ENCODE data around the gene PRSS22.
A peak's percentile ranks its signal among the peaks of the same experiment; 100 is the strongest.

The PRSS22 gene

DNA sequence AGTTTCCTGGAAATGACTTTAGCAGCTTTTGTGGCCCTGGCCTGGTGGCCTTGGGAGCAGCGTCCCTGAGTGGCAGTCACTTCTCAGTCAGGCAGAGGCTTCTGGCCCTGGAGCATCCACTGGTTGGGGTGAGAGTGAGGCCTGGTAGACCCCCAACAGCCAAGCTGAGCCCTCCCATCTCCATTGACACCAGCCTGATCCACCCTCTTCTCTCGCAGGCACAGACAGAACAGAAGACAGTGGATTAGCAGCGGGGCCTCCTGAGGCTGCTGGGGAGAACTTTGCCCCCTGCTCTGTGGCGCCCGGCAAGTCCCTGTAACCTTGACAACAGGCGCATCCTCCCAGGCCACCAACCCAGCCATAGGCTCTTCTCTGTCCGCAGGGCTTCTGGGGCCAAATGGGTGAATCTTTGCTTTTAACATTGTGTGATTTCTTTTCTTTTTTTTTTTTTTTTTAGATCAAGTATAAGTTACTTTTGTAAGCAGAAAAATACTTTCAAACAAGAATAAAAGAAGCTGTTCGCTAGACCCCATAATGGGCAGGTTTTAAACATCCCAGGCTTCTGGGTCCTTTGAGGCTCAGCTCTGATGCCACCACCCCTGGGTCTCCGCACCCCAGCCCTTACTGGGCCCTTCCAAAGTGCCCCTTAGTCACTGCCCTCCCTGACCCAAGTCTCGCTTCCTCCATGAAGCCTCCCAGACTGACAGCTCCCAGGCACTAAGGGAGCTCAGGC lies 41.0 kb upstream of the PRSS22 start:
- H3K18ac ChIP-seq (ENCODE audit: low read length) = no peak overlapping the region
- DNase-seq (ENCODE audit: low spot score) = no peak
- peaks cover 12 to 15% of the 10 kb centered on the region in 2 donors for H3K4me1 ChIP-seq (ENCODE audit: control insufficient read depth in 2 of 2, insufficient read depth in 1 of 2, low read depth in 1 of 2, low read length in 2 of 2)
- H3K27ac ChIP-seq (replicated peaks; ENCODE audit: low read length) = no peak overlapping the region
- peak overlapping the region; percentile 45 for H2AFZ ChIP-seq (ENCODE audit: low read length)
- H3K9ac ChIP-seq (ENCODE audit: low read depth, low read length, poor library complexity) = peak overlapping the region; percentile 38
- no peak overlapping the region for H4K91ac ChIP-seq (ENCODE audit: low read depth, low read length, poor library complexity)
- WGBS, 2 donors (ENCODE audit: extremely low coverage in 2 of 2, insufficient read length in 2 of 2, insufficient replicate concordance in 1 of 2) = no CpG with 5 or more reads among the region's 10 CpGs
- no peak overlapping the region for H2AK5ac ChIP-seq (ENCODE audit: low read depth, low read length)
- peak overlapping the region; percentile 43 for H2BK12ac ChIP-seq (ENCODE audit: low read length)
- H3K27me3 ChIP-seq (ENCODE audit: control insufficient read depth in 3 of 3, insufficient read depth in 3 of 3, low read depth in 1 of 3, low read length in 3 of 3) = no peaks in the 10 kb centered on the region
- H3K23ac ChIP-seq (ENCODE audit: low read depth, low read length, poor library complexity) = no peak overlapping the region
- H4K8ac ChIP-seq (ENCODE audit: low read depth, low read length) = no peak overlapping the region
- peak overlapping the region; percentile 16 for H2BK5ac ChIP-seq (ENCODE audit: low read length)
- H3K4ac ChIP-seq (ENCODE audit: low read length) = no peak overlapping the region
- no peak overlapping the region for H2BK15ac ChIP-seq (ENCODE audit: low read length)
- H3K79me1 ChIP-seq (ENCODE audit: low read depth, low read length) = peaks cover 3% of the 10 kb centered on the region
- H2BK120ac ChIP-seq (ENCODE audit: low read depth, low read length) = no peak overlapping the region
- no peak overlapping the region for H3K4me2 ChIP-seq (ENCODE audit: insufficient read depth, low read length, poor library complexity, severe bottlenecking)
- H3K9me3 ChIP-seq (replicated peaks in 1 of 2; ENCODE audit: control insufficient read depth in 2 of 2, insufficient read depth in 1 of 2, low read depth in 1 of 2, low read length in 2 of 2) = no peaks in the 10 kb centered on the region
- H3K14ac ChIP-seq (ENCODE audit: low read length) = no peak overlapping the region
- no peak overlapping the region for H3K4me3 ChIP-seq (ENCODE audit: low read length in 2 of 2)
- H3K36me3 ChIP-seq (replicated peaks in 1 of 2; ENCODE audit: control insufficient read depth in 2 of 2, insufficient read depth in 2 of 2, low read length in 2 of 2) = peaks cover 8 to 10% of the 10 kb centered on the region in 2 donors

DNA sequence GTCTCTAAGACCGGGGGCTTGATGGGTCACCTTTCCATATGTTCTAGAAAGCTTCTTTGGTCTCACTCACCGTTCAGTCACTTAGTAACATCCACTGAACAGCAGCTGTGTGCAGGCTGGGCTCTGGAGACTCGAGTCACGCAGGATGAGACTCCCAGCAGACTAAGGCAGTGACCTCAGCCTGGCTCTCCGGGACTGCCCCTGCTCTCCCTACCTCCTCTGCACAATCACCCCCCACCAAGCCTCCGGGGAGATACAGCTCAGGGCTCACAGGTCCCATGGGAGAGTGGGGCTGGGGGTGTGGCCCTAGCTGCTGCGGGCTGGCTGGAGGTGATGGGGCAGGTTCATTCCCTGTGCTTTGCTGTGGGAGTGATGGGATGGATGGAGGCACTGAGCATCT lies 39.1 kb upstream of the PRSS22 start:
- Histone ChIP-seq H3K23ac (ENCODE audit: low read depth, low read length, poor library complexity) (no peak overlapping the region), H2BK15ac (ENCODE audit: low read length) (no peak overlapping the region), H2AFZ (ENCODE audit: low read length) (no peak overlapping the region), H3K18ac (ENCODE audit: low read length) (no peak overlapping the region), H2BK12ac (ENCODE audit: low read length) (no peak overlapping the region), H4K8ac (ENCODE audit: low read depth, low read length) (no peak overlapping the region), H2AK5ac (ENCODE audit: low read depth, low read length) (no peak overlapping the region), H4K91ac (ENCODE audit: low read depth, low read length, poor library complexity) (no peak overlapping the region), H3K79me1 (ENCODE audit: low read depth, low read length) (peaks cover 3% of the 10 kb centered on the region), H3K27ac (replicated peaks; ENCODE audit: low read length) (no peak overlapping the region), H3K4me1 (ENCODE audit: control insufficient read depth in 2 of 2, insufficient read depth in 1 of 2, low read depth in 1 of 2, low read length in 2 of 2) (peaks cover 9 to 15% of the 10 kb centered on the region in 2 donors), H3K4ac (ENCODE audit: low read length) (no peak overlapping the region), H3K9me3 (replicated peaks in 1 of 2; ENCODE audit: control insufficient read depth in 2 of 2, insufficient read depth in 1 of 2, low read depth in 1 of 2, low read length in 2 of 2) (no peaks in the 10 kb centered on the region), H2BK5ac (ENCODE audit: low read length) (peak overlapping the region; percentile 48), H3K4me3 (ENCODE audit: low read length in 2 of 2) (no peak overlapping the region), H3K9ac (ENCODE audit: low read depth, low read length, poor library complexity) (peak overlapping the region; percentile 44), H3K27me3 (ENCODE audit: control insufficient read depth in 3 of 3, insufficient read depth in 3 of 3, low read depth in 1 of 3, low read length in 3 of 3) (no peaks in the 10 kb centered on the region), H3K4me2 (ENCODE audit: insufficient read depth, low read length, poor library complexity, severe bottlenecking) (no peak overlapping the region), H3K36me3 (replicated peaks in 1 of 2; ENCODE audit: control insufficient read depth in 2 of 2, insufficient read depth in 2 of 2, low read length in 2 of 2) (peaks cover 8 to 10% of the 10 kb centered on the region in 2 donors), H2BK120ac (ENCODE audit: low read depth, low read length) (no peak overlapping the region), H3K14ac (ENCODE audit: low read length) (no peak overlapping the region)
- WGBS, 2 donors (ENCODE audit: extremely low coverage in 2 of 2, insufficient read length in 2 of 2, insufficient replicate concordance in 1 of 2) = no CpG with 5 or more reads among the region's 7 CpGs
- no peak for DNase-seq (ENCODE audit: low spot score)

DNA sequence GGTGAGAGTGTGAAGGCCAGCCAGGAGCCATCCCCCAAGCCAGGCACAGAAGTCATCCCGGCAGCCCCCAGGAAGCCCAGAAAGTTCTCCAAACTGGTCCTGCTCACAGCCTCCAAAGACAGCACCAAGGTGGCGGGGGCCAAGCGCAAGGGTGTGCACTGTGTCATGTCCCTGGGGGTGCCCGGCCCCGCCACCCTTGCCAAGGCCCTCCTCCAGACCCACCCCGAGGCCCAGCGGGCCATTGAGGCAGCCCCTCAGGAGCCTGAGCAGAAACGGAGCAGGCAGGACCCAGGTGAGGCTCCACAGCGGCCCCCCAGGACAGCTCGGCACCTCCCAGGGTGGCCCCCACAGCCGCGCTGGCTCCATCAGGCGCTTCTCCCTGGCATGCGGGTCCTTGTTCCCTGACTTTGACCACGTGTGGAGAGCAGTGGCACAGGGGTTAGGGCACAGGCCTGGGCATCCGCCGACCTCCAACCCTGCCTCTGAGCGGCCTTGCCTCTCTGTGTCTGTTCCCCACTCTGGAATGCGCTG lies 38.6 kb upstream of the PRSS22 start:
- Histone ChIP-seq H2AK5ac (ENCODE audit: low read depth, low read length) (no peak overlapping the region), H3K9ac (ENCODE audit: low read depth, low read length, poor library complexity) (no peak overlapping the region), H2BK120ac (ENCODE audit: low read depth, low read length) (no peak overlapping the region), H2BK15ac (ENCODE audit: low read length) (no peak overlapping the region), H2AFZ (ENCODE audit: low read length) (no peak overlapping the region), H3K4me3 (ENCODE audit: low read length in 2 of 2) (no peak overlapping the region), H3K18ac (ENCODE audit: low read length) (no peak overlapping the region), H3K27me3 (ENCODE audit: control insufficient read depth in 3 of 3, insufficient read depth in 3 of 3, low read depth in 1 of 3, low read length in 3 of 3) (no peaks in the 10 kb centered on the region), H3K23ac (ENCODE audit: low read depth, low read length, poor library complexity) (no peak overlapping the region), H3K4me1 (ENCODE audit: control insufficient read depth in 2 of 2, insufficient read depth in 1 of 2, low read depth in 1 of 2, low read length in 2 of 2) (peaks cover 9 to 15% of the 10 kb centered on the region in 2 donors), H4K91ac (ENCODE audit: low read depth, low read length, poor library complexity) (no peak overlapping the region), H2BK5ac (ENCODE audit: low read length) (peak overlapping the region; percentile 24), H3K4me2 (ENCODE audit: insufficient read depth, low read length, poor library complexity, severe bottlenecking) (no peak overlapping the region), H3K14ac (ENCODE audit: low read length) (no peak overlapping the region), H3K79me1 (ENCODE audit: low read depth, low read length) (peaks cover 3% of the 10 kb centered on the region), H3K9me3 (replicated peaks in 1 of 2; ENCODE audit: control insufficient read depth in 2 of 2, insufficient read depth in 1 of 2, low read depth in 1 of 2, low read length in 2 of 2) (no peaks in the 10 kb centered on the region), H3K4ac (ENCODE audit: low read length) (no peak overlapping the region), H3K36me3 (replicated peaks in 1 of 2; ENCODE audit: control insufficient read depth in 2 of 2, insufficient read depth in 2 of 2, low read length in 2 of 2) (peaks cover 8 to 10% of the 10 kb centered on the region in 2 donors), H3K27ac (replicated peaks; ENCODE audit: low read length) (no peak overlapping the region), H2BK12ac (ENCODE audit: low read length) (no peak overlapping the region), H4K8ac (ENCODE audit: low read depth, low read length) (no peak overlapping the region)
- no CpG with 5 or more reads among the region's 19 CpGs for WGBS, 2 donors (ENCODE audit: extremely low coverage in 2 of 2, insufficient read length in 2 of 2, insufficient replicate concordance in 1 of 2)
- DNase-seq (ENCODE audit: low spot score) = no peak

DNA sequence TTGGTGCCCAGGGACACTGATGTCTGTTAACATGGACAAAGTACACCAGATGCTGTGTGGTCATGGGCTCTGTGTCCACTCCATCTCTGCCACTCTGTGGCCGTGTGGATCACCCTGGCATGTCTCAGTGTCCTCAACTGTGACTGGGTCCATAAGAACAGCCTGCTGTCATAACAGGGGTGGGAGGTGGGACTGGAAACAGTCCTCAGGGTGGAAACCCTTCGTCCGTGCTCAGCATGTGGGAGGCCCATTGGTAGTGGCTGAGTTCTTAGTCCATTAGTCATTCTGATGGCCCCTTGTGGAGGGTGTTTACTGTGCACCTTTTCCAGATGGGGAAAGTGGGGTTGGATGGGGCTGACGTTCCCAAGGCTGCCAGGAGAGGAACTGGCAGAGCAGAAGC lies 37.8 kb upstream of the PRSS22 start:
- Histone ChIP-seq H2BK5ac (ENCODE audit: low read length) (no peak overlapping the region), H3K36me3 (replicated peaks in 1 of 2; ENCODE audit: control insufficient read depth in 2 of 2, insufficient read depth in 2 of 2, low read length in 2 of 2) (peaks cover 8 to 10% of the 10 kb centered on the region in 2 donors), H4K8ac (ENCODE audit: low read depth, low read length) (no peak overlapping the region), H2BK15ac (ENCODE audit: low read length) (no peak overlapping the region), H2BK120ac (ENCODE audit: low read depth, low read length) (no peak overlapping the region), H3K9me3 (replicated peaks in 1 of 2; ENCODE audit: control insufficient read depth in 2 of 2, insufficient read depth in 1 of 2, low read depth in 1 of 2, low read length in 2 of 2) (no peaks in the 10 kb centered on the region), H4K91ac (ENCODE audit: low read depth, low read length, poor library complexity) (no peak overlapping the region), H2AK5ac (ENCODE audit: low read depth, low read length) (no peak overlapping the region), H2AFZ (ENCODE audit: low read length) (no peak overlapping the region), H3K23ac (ENCODE audit: low read depth, low read length, poor library complexity) (no peak overlapping the region), H3K4me2 (ENCODE audit: insufficient read depth, low read length, poor library complexity, severe bottlenecking) (no peak overlapping the region), H3K18ac (ENCODE audit: low read length) (no peak overlapping the region), H3K4me1 (ENCODE audit: control insufficient read depth in 2 of 2, insufficient read depth in 1 of 2, low read depth in 1 of 2, low read length in 2 of 2) (peaks cover 9 to 15% of the 10 kb centered on the region in 2 donors), H3K4ac (ENCODE audit: low read length) (no peak overlapping the region), H3K14ac (ENCODE audit: low read length) (no peak overlapping the region), H3K79me1 (ENCODE audit: low read depth, low read length) (peaks cover 3% of the 10 kb centered on the region), H3K27ac (replicated peaks; ENCODE audit: low read length) (no peak overlapping the region), H3K27me3 (ENCODE audit: control insufficient read depth in 3 of 3, insufficient read depth in 3 of 3, low read depth in 1 of 3, low read length in 3 of 3) (no peaks in the 10 kb centered on the region), H2BK12ac (ENCODE audit: low read length) (no peak overlapping the region), H3K4me3 (ENCODE audit: low read length in 2 of 2) (peak overlapping the region in 1 of 2 donors; percentile 44), H3K9ac (ENCODE audit: low read depth, low read length, poor library complexity) (no peak overlapping the region)
- no peak for DNase-seq (ENCODE audit: low spot score)
- WGBS, 2 donors (ENCODE audit: extremely low coverage in 2 of 2, insufficient read length in 2 of 2, insufficient replicate concordance in 1 of 2) = no CpG with 5 or more reads among the region's 4 CpGs
